SK-N-SH (cell line): ENCODE data around the gene NDUFB4. TPM values are rescaled to one million over a fixed set of nuclear protein-coding genes. Genes with fewer than 3 reads are reported as not detected.

Experiments used
- CTCF ChIA-PET: fragments of 300-600, 350-600 bp; formaldehyde crosslinking; extraction: SDS; loops from one replicate; lab custom pipeline; 2021; lab: Yijun Ruan, JAX
- POLR2A ChIA-PET: fragments of 350-600 bp; sonication (Branson Sonifier 250); formaldehyde crosslinking; extraction: SDS; loops from one replicate; lab custom pipeline; 2020; ENCODE audit warnings: antibody characterized with exemption, inconsistent platforms; lab: Yijun Ruan, JAX
- DNase-seq: peaks from one replicate; pipeline ENCODE4 v3.0.0; 2012
- H2AFZ ChIP-seq: fragments of 200-600 bp; sonication (generic); 2 replicates; pipeline ENCODE4 v1.8.1; 2016; ENCODE audit warnings: antibody characterized with exemption, mild to moderate bottlenecking, low read depth
- H3F3A ChIP-seq: fragments of 200-600 bp; sonication (generic); replicated peaks from 2 replicates; pipeline ENCODE3; 2016; ENCODE audit warnings: antibody characterized with exemption, mild to moderate bottlenecking; ENCODE audit not compliant: insufficient read depth
- H3K27ac ChIP-seq, 2 experiments: fragments of 200-500 bp in 1 of 2; fragments of 200-600 bp in 1 of 2; sonication (Bioruptor generic) in 1 of 2; sonication (generic), shearing (Covaris generic) in 1 of 2; 2 replicates each; pipeline versions ENCODE4 v1.5.1 to v1.6.1; 2014 to 2016; ENCODE audit warnings: low read depth in 2 of 2, inconsistent platforms in 1 of 2, low read length in 1 of 2, mild to moderate bottlenecking in 1 of 2, mixed read lengths in 1 of 2
- H3K27me3 ChIP-seq: fragments of 200-600 bp; sonication (generic), shearing (Covaris generic); 2 replicates; pipeline ENCODE4 v1.6.1; 2016; ENCODE audit warnings: mixed run types; ENCODE audit not compliant: insufficient read depth
- H3K36me3 ChIP-seq, 2 experiments: fragments of 200-500 bp in 1 of 2; fragments of 200-600 bp in 1 of 2; sonication (Bioruptor generic) in 1 of 2; sonication (generic) in 1 of 2; replicated peaks in 1 of 2; 2 replicates each; pipeline versions ENCODE3 to v1.5.1; 2014 to 2016; ENCODE audit warnings: low read length in 1 of 2, mild to moderate bottlenecking in 1 of 2; ENCODE audit not compliant: insufficient read depth in 2 of 2, control insufficient read depth in 1 of 2
- H3K4me1 ChIP-seq, 2 experiments: fragments of 200-500 bp in 1 of 2; fragments of 200-600 bp in 1 of 2; sonication (Bioruptor generic) in 1 of 2; sonication (generic), shearing (Covaris generic) in 1 of 2; 2 replicates each; pipeline versions ENCODE4 v1.5.1 to v1.6.1; 2014 to 2016; ENCODE audit warnings: low read depth in 1 of 2, low read length in 1 of 2, mixed run types in 1 of 2; ENCODE audit not compliant: insufficient read depth in 2 of 2, control insufficient read depth in 1 of 2
- H3K4me2 ChIP-seq: fragments of 200-600 bp; sonication (generic), shearing (Covaris generic); 2 replicates; pipeline ENCODE4 v1.6.1; 2017; ENCODE audit warnings: mixed run types
- H3K4me3 ChIP-seq, 2 experiments: fragments of 200-500 bp in 1 of 2; fragments of 200-600 bp in 1 of 2; sonication (Bioruptor generic) in 1 of 2; sonication (generic), shearing (Covaris generic) in 1 of 2; 2 replicates each; pipeline versions ENCODE4 v1.5.1 to v1.8.1; 2014 to 2016; ENCODE audit warnings: low read depth in 2 of 2, inconsistent platforms in 1 of 2, low read length in 1 of 2, mild to moderate bottlenecking in 1 of 2, mixed read lengths in 1 of 2, moderate library complexity in 1 of 2
- H3K79me2 ChIP-seq: fragments of 200-600 bp; sonication (generic); 2 replicates; pipeline ENCODE4 v1.8.1; 2017; ENCODE audit warnings: mild to moderate bottlenecking; ENCODE audit not compliant: insufficient read depth
- H3K9ac ChIP-seq: fragments of 200-600 bp; sonication (generic); 2 replicates; pipeline ENCODE4 v1.6.1; 2017; ENCODE audit warnings: mixed run types
- H3K9me2 ChIP-seq: fragments of 200-600 bp; sonication (generic); 2 replicates; pipeline ENCODE4 v1.6.1; 2017; ENCODE audit warnings: mixed run types
- H3K9me3 ChIP-seq: fragments of 200-600 bp; sonication (generic); 2 replicates; pipeline ENCODE4 v1.6.1; 2017; ENCODE audit warnings: mixed run types, mild to moderate bottlenecking, moderate library complexity
- H4K20me1 ChIP-seq: fragments of 200-600 bp; sonication (generic); 2 replicates; pipeline ENCODE4 v1.6.1; 2017; ENCODE audit warnings: mild to moderate bottlenecking, mixed run types; ENCODE audit not compliant: insufficient read depth
- ELF1 ChIP-seq: IDR thresholded peaks from 2 replicates; pipeline ENCODE4 v1.4.0; 2012
- EP300 ChIP-seq, 2 experiments: IDR thresholded peaks; 2 replicates each; pipeline versions ENCODE4 v1.4.0 to v1.6.1; 2012; ENCODE audit warnings: borderline replicate concordance in 1 of 2, low read depth in 1 of 2, low read length in 1 of 2
- FOSL2 ChIP-seq: IDR thresholded peaks from 2 replicates; pipeline ENCODE4 v1.4.0; 2012; ENCODE audit warnings: low read depth, mild to moderate bottlenecking, moderate library complexity, borderline replicate concordance
- FOXM1 ChIP-seq: IDR thresholded peaks from 2 replicates; pipeline ENCODE4 v1.4.0; 2012; ENCODE audit warnings: low read depth, mild to moderate bottlenecking
- GABPA ChIP-seq: IDR thresholded peaks from 2 replicates; pipeline ENCODE4 v1.4.0; 2012; ENCODE audit warnings: low read depth, mild to moderate bottlenecking
- NFIC ChIP-seq: IDR thresholded peaks from 2 replicates; pipeline ENCODE4 v1.4.0; 2012; ENCODE audit warnings: borderline replicate concordance
- POLR2AphosphoS5 ChIP-seq: IDR thresholded peaks from 2 replicates; pipeline ENCODE4 v1.6.1; 2012; ENCODE audit warnings: low read depth, low read length
- RCOR1 ChIP-seq: fragments of 150-350 bp; IDR thresholded peaks from 2 replicates; pipeline ENCODE4 v1.6.1; 2017; ENCODE audit warnings: antibody characterized with exemption, low read length
- RFX5 ChIP-seq: IDR thresholded peaks from 2 replicates; pipeline ENCODE4 v1.6.1; 2012; ENCODE audit warnings: mild to moderate bottlenecking, improper control_type of control experiment, low read length
- RXRA ChIP-seq: IDR thresholded peaks from 2 replicates; pipeline ENCODE4 v1.4.0; 2012; ENCODE audit warnings: low read depth, mild to moderate bottlenecking, borderline replicate concordance
- SMC3 ChIP-seq: IDR thresholded peaks from 2 replicates; pipeline ENCODE4 v1.6.1; 2012; ENCODE audit warnings: low read depth, low read length, improper control_type of control experiment
- TAF1 ChIP-seq: IDR thresholded peaks from 2 replicates; pipeline ENCODE4 v1.6.1; 2012; ENCODE audit warnings: low read depth, mild to moderate bottlenecking, low read length, moderate library complexity, borderline replicate concordance
- YY1 ChIP-seq: IDR thresholded peaks from 2 replicates; pipeline ENCODE4 v1.4.0; 2012; ENCODE audit warnings: low read depth, mild to moderate bottlenecking
- WGBS: methylation state at CpG from one replicate; pipeline ENCODE4 v1.1.6; 2017; ENCODE audit warnings: low lambda C conversion rate; 5-methylcytosine and 5-hydroxymethylcytosine counted together
- polyA plus RNA-seq, 3 experiments: library from polyadenylated mRNA; depleted of rRNA; stranded (reverse); fragments of >200 nt; gene quantifications; 2 replicates each; pipeline ENCODE4 v1.2.3, GENCODE V29; 2012
- TF ChIP-seq, protein P1 (sequence below): IDR thresholded peaks from 2 replicates; pipeline ENCODE4; 2012
- TF ChIP-seq, protein P2 (sequence below): IDR thresholded peaks from 2 replicates; pipeline ENCODE4 v1.4.0; 2012; ENCODE audit warnings: low read depth, borderline replicate concordance
- TF ChIP-seq, protein P3 (sequence below): fragments of 150-350 bp; IDR thresholded peaks from 2 replicates; pipeline ENCODE4 v1.6.1; 2017; ENCODE audit warnings: antibody characterized with exemption, low read length, low read depth, borderline replicate concordance

NDUFB4 gene
- polyA plus RNA-seq, 1 of the 3 experiments (the other 2 are of a cell fraction) = 332 TPM

DNA sequence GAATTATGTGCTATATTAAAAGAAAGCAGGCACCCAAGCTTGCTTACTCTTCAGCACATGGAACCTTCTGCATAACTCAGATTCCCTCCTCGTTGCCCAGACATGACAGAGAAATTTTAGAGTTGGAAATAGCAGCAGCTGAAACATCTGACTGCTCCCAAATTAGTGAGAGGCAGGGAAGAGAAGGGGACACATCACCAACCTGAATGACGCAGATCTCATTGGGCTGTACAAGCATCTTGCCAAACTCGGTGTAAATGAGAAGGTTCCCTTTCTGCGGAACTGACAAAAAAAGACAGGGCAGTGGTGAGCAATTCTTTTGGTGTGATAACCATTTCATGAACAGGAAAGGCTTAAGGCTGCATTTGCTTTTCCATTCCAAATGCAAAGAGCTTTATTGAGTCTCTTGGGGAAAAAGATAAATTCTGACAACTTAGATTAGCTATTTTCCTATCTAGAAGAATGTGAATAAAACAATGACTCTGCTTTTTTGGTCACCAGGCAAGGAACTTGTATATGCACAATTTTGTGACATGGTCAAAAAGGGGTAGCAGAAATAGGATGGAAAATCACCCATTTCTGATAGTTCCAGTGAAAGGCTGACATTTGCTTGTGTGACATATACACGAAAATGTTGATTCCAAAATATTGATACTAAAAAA lies 50.8 kb downstream of the NDUFB4 start:
- no peaks in the 10 kb centered on the region for H3K36me3 ChIP-seq
- H3K27ac ChIP-seq = no peak overlapping the region
- H3K9me3 ChIP-seq = no peaks in the 10 kb centered on the region
- no peaks in the 10 kb centered on the region for H3K9me2 ChIP-seq
- WGBS = 64% methylated on average over 5 of the region's 5 CpGs
- no peaks in the 10 kb centered on the region for H3K27me3 ChIP-seq
- H3K9ac ChIP-seq = no peak overlapping the region
- POLR2A ChIA-PET = no interaction called here
- no peak overlapping the region for H3K4me3 ChIP-seq
- DNase-seq = no peak
- no peaks in the 10 kb centered on the region for H4K20me1 ChIP-seq
- H3K79me2 ChIP-seq = no peaks in the 10 kb centered on the region
- no peaks in the 10 kb centered on the region; a peak in 1 of 4 replicates for H3K4me1 ChIP-seq
- H3F3A ChIP-seq = no peaks in the 10 kb centered on the region
- no peak overlapping the region for H2AFZ ChIP-seq
- H3K4me2 ChIP-seq = no peak overlapping the region
- CTCF ChIA-PET = interaction anchor here (1.3 kb wide), 1 partner anchor 33 kb away, joined by 3 read pairs; no protein-coding TSS in a partner anchor
- TF ChIP-seq YY1 (no peak), EP300 (IDR thresholded peaks at IDR 0.05; ENCODE audit: borderline replicate concordance in 1 of 2, low read depth in 1 of 2, low read length in 1 of 2) (no peak), NFIC (no peak), POLR2AphosphoS5 (no peak), RXRA (no peak), RCOR1 (no peak), GABPA (no peak), FOXM1 (no peak)
- TF ChIP-seq, protein P1, sequence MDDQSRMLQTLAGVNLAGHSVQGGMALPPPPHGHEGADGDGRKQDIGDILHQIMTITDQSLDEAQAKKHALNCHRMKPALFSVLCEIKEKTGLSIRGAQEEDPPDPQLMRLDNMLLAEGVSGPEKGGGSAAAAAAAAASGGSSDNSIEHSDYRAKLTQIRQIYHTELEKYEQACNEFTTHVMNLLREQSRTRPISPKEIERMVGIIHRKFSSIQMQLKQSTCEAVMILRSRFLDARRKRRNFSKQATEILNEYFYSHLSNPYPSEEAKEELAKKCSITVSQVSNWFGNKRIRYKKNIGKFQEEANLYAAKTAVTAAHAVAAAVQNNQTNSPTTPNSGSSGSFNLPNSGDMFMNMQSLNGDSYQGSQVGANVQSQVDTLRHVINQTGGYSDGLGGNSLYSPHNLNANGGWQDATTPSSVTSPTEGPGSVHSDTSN = no peak

- Histone ChIP-seq H3K9me3 (no peaks in the 10 kb centered on the region), H3F3A (no peaks in the 10 kb centered on the region), H3K36me3 (no peaks in the 10 kb centered on the region)
- TF ChIP-seq RCOR1 = no peak
- TF ChIP-seq FOXM1 = no peak
- no peak for TF ChIP-seq RXRA
- no peak for TF ChIP-seq POLR2AphosphoS5
- no peak for TF ChIP-seq GABPA
- TF ChIP-seq EP300 (IDR thresholded peaks at IDR 0.05; ENCODE audit: borderline replicate concordance in 1 of 2, low read depth in 1 of 2, low read length in 1 of 2) = no peak
- TF ChIP-seq, protein P2, sequence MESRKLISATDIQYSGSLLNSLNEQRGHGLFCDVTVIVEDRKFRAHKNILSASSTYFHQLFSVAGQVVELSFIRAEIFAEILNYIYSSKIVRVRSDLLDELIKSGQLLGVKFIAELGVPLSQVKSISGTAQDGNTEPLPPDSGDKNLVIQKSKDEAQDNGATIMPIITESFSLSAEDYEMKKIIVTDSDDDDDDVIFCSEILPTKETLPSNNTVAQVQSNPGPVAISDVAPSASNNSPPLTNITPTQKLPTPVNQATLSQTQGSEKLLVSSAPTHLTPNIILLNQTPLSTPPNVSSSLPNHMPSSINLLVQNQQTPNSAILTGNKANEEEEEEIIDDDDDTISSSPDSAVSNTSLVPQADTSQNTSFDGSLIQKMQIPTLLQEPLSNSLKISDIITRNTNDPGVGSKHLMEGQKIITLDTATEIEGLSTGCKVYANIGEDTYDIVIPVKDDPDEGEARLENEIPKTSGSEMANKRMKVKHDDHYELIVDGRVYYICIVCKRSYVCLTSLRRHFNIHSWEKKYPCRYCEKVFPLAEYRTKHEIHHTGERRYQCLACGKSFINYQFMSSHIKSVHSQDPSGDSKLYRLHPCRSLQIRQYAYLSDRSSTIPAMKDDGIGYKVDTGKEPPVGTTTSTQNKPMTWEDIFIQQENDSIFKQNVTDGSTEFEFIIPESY = no peak
- no peak for TF ChIP-seq FOSL2
- no peak for TF ChIP-seq SMC3
- no peak for TF ChIP-seq ELF1
- no peak for TF ChIP-seq TAF1
- TF ChIP-seq, protein P3, sequence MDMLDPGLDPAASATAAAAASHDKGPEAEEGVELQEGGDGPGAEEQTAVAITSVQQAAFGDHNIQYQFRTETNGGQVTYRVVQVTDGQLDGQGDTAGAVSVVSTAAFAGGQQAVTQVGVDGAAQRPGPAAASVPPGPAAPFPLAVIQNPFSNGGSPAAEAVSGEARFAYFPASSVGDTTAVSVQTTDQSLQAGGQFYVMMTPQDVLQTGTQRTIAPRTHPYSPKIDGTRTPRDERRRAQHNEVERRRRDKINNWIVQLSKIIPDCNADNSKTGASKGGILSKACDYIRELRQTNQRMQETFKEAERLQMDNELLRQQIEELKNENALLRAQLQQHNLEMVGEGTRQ = no peak
- TF ChIP-seq RFX5 = no peak
- TF ChIP-seq, all 33 proteins: peak for 0
- no peak overlapping the region for H3K4me3 ChIP-seq
- no peaks in the 10 kb centered on the region for H3K79me2 ChIP-seq
- WGBS = 66% methylated on average over 5 of the region's 5 CpGs
- no peaks in the 10 kb centered on the region for H4K20me1 ChIP-seq
- POLR2A ChIA-PET = no interaction called here
- CTCF ChIA-PET = interaction anchor here (1.1 kb wide), 1 partner anchor 14 kb away, joined by 3 read pairs; no protein-coding TSS in a partner anchor
- no peaks in the 10 kb centered on the region for H3K27me3 ChIP-seq
- no peak overlapping the region for H3K9ac ChIP-seq
- H3K4me2 ChIP-seq = no peak overlapping the region
- no peak overlapping the region for H3K27ac ChIP-seq
- DNase-seq = no peak
- peaks cover 0 to 9% of the 10 kb centered on the region in 2 experiments; a peak in 2 of 4 replicates for H3K4me1 ChIP-seq
- H2AFZ ChIP-seq = no peak overlapping the region
- no peaks in the 10 kb centered on the region for H3K9me2 ChIP-seq
Observed at GRCh38 chr3:120648290-120648689, 52.2 kb downstream of the NDUFB4 start.
